HEK293T (cell line): ENCODE measurements around the gene NTPCR.

Source experiments
- ARNT ChIP-seq: fragments of 450-650 bp; IDR thresholded peaks from 2 replicates; pipeline ENCODE4 v1.6.1; 2017; ENCODE audit warnings: mild to moderate bottlenecking
- CTBP1 ChIP-seq: fragments of 450-650 bp; IDR thresholded peaks from 2 replicates; pipeline ENCODE4 v1.6.1; 2016; ENCODE audit warnings: borderline replicate concordance
- ELF4 ChIP-seq: fragments of 450-650 bp; IDR thresholded peaks from 2 replicates; pipeline ENCODE4 v1.6.1; 2017; ENCODE audit warnings: antibody characterized with exemption
- FOXA1 ChIP-seq: fragments of 450-650 bp; IDR thresholded peaks from 2 replicates; pipeline ENCODE4 v1.6.1; 2016; ENCODE audit warnings: mild to moderate bottlenecking
- FOXM1 ChIP-seq: fragments of 450-650 bp; IDR thresholded peaks from 2 replicates; pipeline ENCODE4 v1.6.1; 2017; ENCODE audit warnings: mild to moderate bottlenecking, borderline replicate concordance
- HDGF ChIP-seq: fragments of 450-650 bp; IDR thresholded peaks from 2 replicates; pipeline ENCODE4 v1.6.1; 2017; ENCODE audit warnings: antibody characterized with exemption, borderline replicate concordance
- L3MBTL2 ChIP-seq: fragments of 450-650 bp; conservative IDR thresholded peaks from 2 replicates; pipeline ENCODE4 v1.6.1; 2016; ENCODE audit warnings: mild to moderate bottlenecking
- LEF1 ChIP-seq: fragments of 450-650 bp; IDR thresholded peaks from 2 replicates; pipeline ENCODE4 v1.6.1; 2017; ENCODE audit warnings: mild to moderate bottlenecking, borderline replicate concordance
- NFRKB ChIP-seq: fragments of 450-650 bp; IDR thresholded peaks from 2 replicates; pipeline ENCODE4 v1.6.1; 2016; ENCODE audit warnings: mild to moderate bottlenecking, moderate library complexity
- SP1 ChIP-seq: fragments of 450-650 bp; IDR thresholded peaks from 2 replicates; pipeline ENCODE4 v1.6.1; 2017
- SUZ12 ChIP-seq: fragments of 450-650 bp; IDR thresholded peaks from 2 replicates; pipeline ENCODE4 v1.6.1; 2016; ENCODE audit warnings: mild to moderate bottlenecking
- TARDBP ChIP-seq: fragments of 450-650 bp; IDR thresholded peaks from 2 replicates; pipeline ENCODE4 v1.6.1; 2016
- TF ChIP-seq, protein P1 (sequence below): fragments of 450-650 bp; IDR thresholded peaks from 2 replicates; pipeline ENCODE4 v1.6.1; 2016

DNA sequence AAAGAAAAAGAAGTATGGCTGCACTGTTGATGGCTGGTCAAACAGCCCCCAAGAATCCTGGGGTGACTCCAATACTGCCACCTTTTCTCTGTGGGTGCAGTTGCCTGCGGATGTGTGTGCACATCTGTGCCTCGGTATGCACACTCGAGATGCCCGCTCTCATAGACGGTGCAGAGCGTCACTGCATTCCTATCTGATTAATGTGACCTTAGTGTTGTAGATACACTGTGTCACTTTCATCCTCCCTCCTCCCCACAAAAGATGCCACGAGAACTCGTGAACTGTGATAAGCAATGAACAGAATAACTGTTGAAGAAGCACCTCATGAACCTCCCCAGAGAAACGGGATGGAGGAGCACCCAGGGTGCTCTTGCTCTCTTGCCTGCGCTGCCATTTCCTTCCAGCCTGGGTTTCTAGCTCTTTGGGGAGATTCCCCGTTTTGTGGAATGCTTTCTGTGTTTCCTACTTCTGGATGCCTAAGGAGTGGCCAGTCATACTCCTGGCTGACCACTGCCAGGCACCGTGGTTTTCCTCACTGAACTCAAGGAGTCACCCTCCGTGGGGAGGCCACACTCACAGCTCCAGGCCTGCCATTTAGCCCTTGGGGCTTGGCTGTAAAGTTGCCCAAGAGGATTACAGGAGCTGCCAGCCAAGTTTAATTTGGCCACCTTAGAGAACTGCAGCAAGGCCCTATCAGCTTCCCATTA is 32.0 kb downstream of the NTPCR start:
- TF ChIP-seq SUZ12: no peak
- TF ChIP-seq, protein P1, sequence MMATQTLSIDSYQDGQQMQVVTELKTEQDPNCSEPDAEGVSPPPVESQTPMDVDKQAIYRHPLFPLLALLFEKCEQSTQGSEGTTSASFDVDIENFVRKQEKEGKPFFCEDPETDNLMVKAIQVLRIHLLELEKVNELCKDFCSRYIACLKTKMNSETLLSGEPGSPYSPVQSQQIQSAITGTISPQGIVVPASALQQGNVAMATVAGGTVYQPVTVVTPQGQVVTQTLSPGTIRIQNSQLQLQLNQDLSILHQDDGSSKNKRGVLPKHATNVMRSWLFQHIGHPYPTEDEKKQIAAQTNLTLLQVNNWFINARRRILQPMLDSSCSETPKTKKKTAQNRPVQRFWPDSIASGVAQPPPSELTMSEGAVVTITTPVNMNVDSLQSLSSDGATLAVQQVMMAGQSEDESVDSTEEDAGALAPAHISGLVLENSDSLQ: no peak
- no peak for TF ChIP-seq SP1
- no peak for TF ChIP-seq NFRKB
- no peak for TF ChIP-seq L3MBTL2
- TF ChIP-seq FOXM1: no peak
- TF ChIP-seq LEF1: no peak
- no peak for TF ChIP-seq ELF4
- no peak for TF ChIP-seq CTBP1
- no peak for TF ChIP-seq ARNT
- no peak for TF ChIP-seq TARDBP
- TF ChIP-seq FOXA1: no peak
- no peak for TF ChIP-seq HDGF
